Right lobe of liver (tissue), 4 donors: ENCODE measurements around the gene FAM25G.

Experiments used
- POLR2A ChIP-seq: fragments of 450-650 bp; IDR thresholded peaks from one replicate; pipeline ENCODE4 v1.6.1; 2017; ENCODE audit warnings: antibody characterized with exemption, mild to moderate bottlenecking
- TF ChIP-seq, protein P1 (sequence below), 4 donors: fragments of 200-600 bp in 3 of 4; fragments of 450-650 bp in 1 of 4; IDR thresholded peaks; one replicate each; pipeline versions ENCODE4 v1.5.1 to v1.8.0; 2016 to 2022; ENCODE audit warnings: antibody characterized with exemption in 4 of 4, mild to moderate bottlenecking in 2 of 4
- donor health status: DM: no; HTN: no; CAD: no.
- donor health status: DM: no; HTN: no; CAD: no.
- donor health status: DM: no; HTN: yes; CAD: no.

DNA sequence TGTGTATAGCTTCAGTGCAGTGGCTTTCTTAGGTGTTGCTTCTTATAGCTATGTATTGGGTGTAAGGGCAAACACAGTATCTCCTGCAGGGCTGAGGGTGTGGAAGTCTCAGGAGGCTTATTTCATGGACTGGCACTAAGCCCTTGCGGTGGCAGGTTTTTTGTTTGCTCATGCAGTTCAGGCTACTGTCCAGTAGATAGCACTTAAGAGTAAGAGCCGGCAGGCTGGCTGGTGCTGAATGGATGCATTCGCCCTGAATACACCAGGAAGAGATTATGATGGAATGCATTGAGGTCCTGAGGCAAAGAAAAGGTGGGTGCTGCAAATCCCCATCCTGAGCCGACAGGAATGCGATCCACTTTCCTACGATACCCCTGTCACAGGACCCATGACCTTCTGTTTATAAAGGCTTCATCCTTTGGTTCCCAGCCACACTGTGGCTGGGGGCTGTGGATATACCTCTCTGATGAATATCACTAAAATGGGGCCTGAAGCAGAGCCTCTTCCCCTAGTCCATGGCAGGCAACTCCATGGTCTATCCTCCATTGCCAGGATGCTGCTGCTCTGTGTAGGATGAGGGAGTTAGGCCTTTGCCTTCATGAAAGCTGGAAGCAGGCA, 52.5 kb downstream of the FAM25G start:
- TF ChIP-seq, protein P1, sequence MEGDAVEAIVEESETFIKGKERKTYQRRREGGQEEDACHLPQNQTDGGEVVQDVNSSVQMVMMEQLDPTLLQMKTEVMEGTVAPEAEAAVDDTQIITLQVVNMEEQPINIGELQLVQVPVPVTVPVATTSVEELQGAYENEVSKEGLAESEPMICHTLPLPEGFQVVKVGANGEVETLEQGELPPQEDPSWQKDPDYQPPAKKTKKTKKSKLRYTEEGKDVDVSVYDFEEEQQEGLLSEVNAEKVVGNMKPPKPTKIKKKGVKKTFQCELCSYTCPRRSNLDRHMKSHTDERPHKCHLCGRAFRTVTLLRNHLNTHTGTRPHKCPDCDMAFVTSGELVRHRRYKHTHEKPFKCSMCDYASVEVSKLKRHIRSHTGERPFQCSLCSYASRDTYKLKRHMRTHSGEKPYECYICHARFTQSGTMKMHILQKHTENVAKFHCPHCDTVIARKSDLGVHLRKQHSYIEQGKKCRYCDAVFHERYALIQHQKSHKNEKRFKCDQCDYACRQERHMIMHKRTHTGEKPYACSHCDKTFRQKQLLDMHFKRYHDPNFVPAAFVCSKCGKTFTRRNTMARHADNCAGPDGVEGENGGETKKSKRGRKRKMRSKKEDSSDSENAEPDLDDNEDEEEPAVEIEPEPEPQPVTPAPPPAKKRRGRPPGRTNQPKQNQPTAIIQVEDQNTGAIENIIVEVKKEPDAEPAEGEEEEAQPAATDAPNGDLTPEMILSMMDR (IDR thresholded peaks at IDR 0.05): peak; percentile 48 to 66 (median 58)
- TF ChIP-seq POLR2A: no peak
